ENCODE results near the gene GXYLT1. TPM values are rescaled to one million over a fixed set of nuclear protein-coding genes. Genes with fewer than 3 reads are reported as not detected.
"Not testable (repeated sequence)": the region's sequence is repeated elsewhere in the genome, so short reads cannot be mapped to it uniquely, and the experiment has no call there.

The GXYLT1 gene
- total RNA-seq, 1 experiment from 2014 or later: 12.6 TPM

- TF ChIP-seq, protein P1, sequence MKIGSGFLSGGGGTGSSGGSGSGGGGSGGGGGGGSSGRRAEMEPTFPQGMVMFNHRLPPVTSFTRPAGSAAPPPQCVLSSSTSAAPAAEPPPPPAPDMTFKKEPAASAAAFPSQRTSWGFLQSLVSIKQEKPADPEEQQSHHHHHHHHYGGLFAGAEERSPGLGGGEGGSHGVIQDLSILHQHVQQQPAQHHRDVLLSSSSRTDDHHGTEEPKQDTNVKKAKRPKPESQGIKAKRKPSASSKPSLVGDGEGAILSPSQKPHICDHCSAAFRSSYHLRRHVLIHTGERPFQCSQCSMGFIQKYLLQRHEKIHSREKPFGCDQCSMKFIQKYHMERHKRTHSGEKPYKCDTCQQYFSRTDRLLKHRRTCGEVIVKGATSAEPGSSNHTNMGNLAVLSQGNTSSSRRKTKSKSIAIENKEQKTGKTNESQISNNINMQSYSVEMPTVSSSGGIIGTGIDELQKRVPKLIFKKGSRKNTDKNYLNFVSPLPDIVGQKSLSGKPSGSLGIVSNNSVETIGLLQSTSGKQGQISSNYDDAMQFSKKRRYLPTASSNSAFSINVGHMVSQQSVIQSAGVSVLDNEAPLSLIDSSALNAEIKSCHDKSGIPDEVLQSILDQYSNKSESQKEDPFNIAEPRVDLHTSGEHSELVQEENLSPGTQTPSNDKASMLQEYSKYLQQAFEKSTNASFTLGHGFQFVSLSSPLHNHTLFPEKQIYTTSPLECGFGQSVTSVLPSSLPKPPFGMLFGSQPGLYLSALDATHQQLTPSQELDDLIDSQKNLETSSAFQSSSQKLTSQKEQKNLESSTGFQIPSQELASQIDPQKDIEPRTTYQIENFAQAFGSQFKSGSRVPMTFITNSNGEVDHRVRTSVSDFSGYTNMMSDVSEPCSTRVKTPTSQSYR (CRISPR knock-in tag; IDR thresholded peaks at IDR 0.05): no peak
- TF ChIP-seq ZNF423 (CRISPR knock-in tag; IDR thresholded peaks at IDR 0.05) (no peak), NFYB (CRISPR knock-in tag; conservative IDR thresholded peaks at IDR 0.05; ENCODE audit: low read depth) (no peak)
These were observed 25.5 kb downstream of the GXYLT1 start (continued) for GRCh38 chr12:42119085-42119633.

DNA sequence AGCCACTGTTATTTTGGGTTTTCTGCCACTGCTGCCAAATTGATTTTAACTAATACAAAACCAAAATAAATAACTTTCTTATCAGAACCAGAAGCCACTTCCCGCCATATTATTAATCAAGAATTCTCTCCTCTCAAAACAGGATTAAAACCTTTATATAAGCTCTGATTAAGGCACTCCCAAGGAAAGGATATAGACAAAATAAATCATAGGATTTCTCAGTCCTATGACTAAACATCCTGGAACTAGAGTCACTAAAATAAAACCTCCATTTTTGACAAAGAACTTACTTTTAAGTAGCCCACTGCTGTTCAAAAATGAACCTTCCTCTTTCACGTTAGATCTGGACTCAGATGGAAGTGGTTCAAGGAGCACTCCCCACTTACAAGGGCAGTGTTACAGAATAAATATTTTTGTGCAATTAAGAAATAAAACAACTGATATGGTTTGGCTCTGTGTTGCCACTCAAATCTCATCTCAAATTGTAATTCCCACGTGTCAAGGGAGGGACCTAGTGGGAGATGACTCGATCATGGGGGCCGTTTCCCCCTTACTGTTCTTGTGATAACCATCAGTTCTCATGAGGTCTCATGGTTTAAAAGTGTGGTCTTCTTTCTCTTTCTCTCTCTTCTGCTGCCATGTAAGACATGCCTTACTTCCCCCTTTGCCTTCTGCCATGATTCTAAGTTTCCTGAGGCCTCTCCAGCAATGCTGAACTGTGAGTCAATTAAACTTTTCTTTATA lies 26.4 kb downstream of the GXYLT1 start:
- peaks cover 47% of the 10 kb centered on the region for H3K36me3 Mint-ChIP-seq
- no peak overlapping the region for H3K4me3 Mint-ChIP-seq
- POLR2A ChIA-PET: no interaction called here
- ATAC-seq (no peak), DNase-seq (ENCODE audit: low spot score) (no peak)
- H3K27ac Mint-ChIP-seq: no peak overlapping the region
- CTCF ChIA-PET: no interaction called here
- TF ChIP-seq, protein P2, sequence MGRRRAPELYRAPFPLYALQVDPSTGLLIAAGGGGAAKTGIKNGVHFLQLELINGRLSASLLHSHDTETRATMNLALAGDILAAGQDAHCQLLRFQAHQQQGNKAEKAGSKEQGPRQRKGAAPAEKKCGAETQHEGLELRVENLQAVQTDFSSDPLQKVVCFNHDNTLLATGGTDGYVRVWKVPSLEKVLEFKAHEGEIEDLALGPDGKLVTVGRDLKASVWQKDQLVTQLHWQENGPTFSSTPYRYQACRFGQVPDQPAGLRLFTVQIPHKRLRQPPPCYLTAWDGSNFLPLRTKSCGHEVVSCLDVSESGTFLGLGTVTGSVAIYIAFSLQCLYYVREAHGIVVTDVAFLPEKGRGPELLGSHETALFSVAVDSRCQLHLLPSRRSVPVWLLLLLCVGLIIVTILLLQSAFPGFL (CRISPR knock-in tag; IDR thresholded peaks at IDR 0.05; ENCODE audit: borderline replicate concordance): no peak
- TF ChIP-seq FOXP1 (CRISPR knock-in tag; IDR thresholded peaks at IDR 0.05; ENCODE audit: borderline replicate concordance) (no peak), SP1 (CRISPR knock-in tag; conservative IDR thresholded peaks at IDR 0.05) (no peak), NFE2L1 (CRISPR knock-in tag; IDR thresholded peaks at IDR 0.05) (no peak), GABPB1 (CRISPR knock-in tag; IDR thresholded peaks at IDR 0.05) (no peak), MYBL2 (CRISPR knock-in tag; IDR thresholded peaks at IDR 0.05) (no peak), ZNF416 (CRISPR knock-in tag; IDR thresholded peaks at IDR 0.05) (no peak)
- peaks cover 14% of the 10 kb centered on the region for H3K9me3 Mint-ChIP-seq
- H3K27me3 Mint-ChIP-seq (ENCODE audit: low read depth): no peaks in the 10 kb centered on the region
- no peaks in the 10 kb centered on the region for H3K4me1 Mint-ChIP-seq

- ATAC-seq (no peak), DNase-seq (ENCODE audit: low spot score) (no peak)
- Mint-ChIP-seq H3K27me3 (ENCODE audit: low read depth) (peaks cover 5% of the 10 kb centered on the region; the same call in 1 of the 2 replicates), H3K9me3 (peaks cover 39% of the 10 kb centered on the region), H3K27ac (no peak overlapping the region), H3K36me3 (peaks cover 54% of the 10 kb centered on the region), H3K4me3 (no peak overlapping the region), H3K4me1 (no peaks in the 10 kb centered on the region)
- CTCF ChIA-PET: no interaction called here
- TF ChIP-seq, protein P3, sequence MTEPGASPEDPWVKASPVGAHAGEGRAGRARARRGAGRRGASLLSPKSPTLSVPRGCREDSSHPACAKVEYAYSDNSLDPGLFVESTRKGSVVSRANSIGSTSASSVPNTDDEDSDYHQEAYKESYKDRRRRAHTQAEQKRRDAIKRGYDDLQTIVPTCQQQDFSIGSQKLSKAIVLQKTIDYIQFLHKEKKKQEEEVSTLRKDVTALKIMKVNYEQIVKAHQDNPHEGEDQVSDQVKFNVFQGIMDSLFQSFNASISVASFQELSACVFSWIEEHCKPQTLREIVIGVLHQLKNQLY (CRISPR knock-in tag; IDR thresholded peaks at IDR 0.05): no peak
- no peak for TF ChIP-seq MYBL2 (CRISPR knock-in tag; IDR thresholded peaks at IDR 0.05)
- no peak for TF ChIP-seq FOXK1 (CRISPR knock-in tag; IDR thresholded peaks at IDR 0.05)
- no peak for TF ChIP-seq ATF3 (CRISPR knock-in tag; conservative IDR thresholded peaks at IDR 0.05)
- no peak for TF ChIP-seq ZNF219 (CRISPR knock-in tag; IDR thresholded peaks at IDR 0.05; ENCODE audit: borderline replicate concordance)
- no peak for TF ChIP-seq PRRX2 (CRISPR knock-in tag; IDR thresholded peaks at IDR 0.05)
- no peak for TF ChIP-seq ATF6 (CRISPR knock-in tag; IDR thresholded peaks at IDR 0.05)
- TF ChIP-seq HMGXB4 (CRISPR knock-in tag; IDR thresholded peaks at IDR 0.05): no peak
- no peak for TF ChIP-seq CBFB (CRISPR knock-in tag; IDR thresholded peaks at IDR 0.05; ENCODE audit: low read depth)
- POLR2A ChIA-PET: no interaction called here
These were observed 35.6 kb downstream of the GXYLT1 start for GRCh38 chr12:42109031-42109430.

GRCh38 chr12:42106791-42107190 lies 37.9 kb downstream of the GXYLT1 start:
- POLR2A ChIA-PET; ATAC-seq; H3K4me3 Mint-ChIP-seq; DNase-seq (ENCODE audit: low spot score); CTCF ChIA-PET; H3K27ac Mint-ChIP-seq; H3K4me1 Mint-ChIP-seq; H3K27me3 Mint-ChIP-seq (ENCODE audit: low read depth): not testable (repeated sequence)
- H3K36me3 Mint-ChIP-seq: peaks cover 32% of the 10 kb centered on the region
- H3K9me3 Mint-ChIP-seq: peaks cover 19% of the 10 kb centered on the region
